Activated CD8-positive, alpha-beta memory T cell treated with anti-CD3 and anti-CD28 coated beads, Interleukin-2, amount 10 ng/mL, durations not matched to agents 7 days and 5 days (primary cell): ENCODE data around the gene NOLC1. TPM values are rescaled to one million over a fixed set of nuclear protein-coding genes. Genes with fewer than 3 reads are reported as not detected.

Source experiments
- ATAC-seq: fragments of 150-1000 bp; cut with Tn5 transposase; one replicate; pipeline ENCODE4 v1.10.0; 2021; ENCODE audit warnings: moderate library complexity
- CTCF ChIA-PET: fragments of 350-600 bp; sonication (Branson Sonifier 250); formaldehyde crosslinking; loops from one replicate; lab custom pipeline; 2021; ENCODE audit warnings: antibody characterized with exemption; lab: Charles Lee
- DNase-seq: peaks from one replicate; pipeline ENCODE4 v3.0.0-alpha.2; 2020
- H3K27ac Mint-ChIP-seq: one replicate; pipeline ENCODE4 v1.8.0; 2021; ENCODE audit warnings: mild to moderate bottlenecking, mixed read lengths
- H3K27me3 Mint-ChIP-seq: one replicate; pipeline ENCODE4 v1.8.0; 2021; ENCODE audit warnings: mixed read lengths
- H3K36me3 Mint-ChIP-seq: one replicate; pipeline ENCODE4 v1.8.0; 2021; ENCODE audit warnings: mild to moderate bottlenecking, mixed read lengths
- H3K4me1 Mint-ChIP-seq: one replicate; pipeline ENCODE4 v1.8.0; 2021; ENCODE audit warnings: mixed read lengths
- H3K4me3 Mint-ChIP-seq: one replicate; pipeline ENCODE4 v1.8.0; 2021; ENCODE audit warnings: mild to moderate bottlenecking, moderate library complexity, mixed read lengths
- H3K9me3 Mint-ChIP-seq: one replicate; pipeline ENCODE4 v1.8.0; 2022; ENCODE audit warnings: low read depth, mixed read lengths
- total RNA-seq, 2 experiments: library from RNA; stranded (reverse); gene quantifications; one replicate each; pipeline ENCODE4 v1.2.3, GENCODE V29; 2021

The NOLC1 gene
- total RNA-seq, 2 experiments from 2014 or later = 107 to 149 TPM

GRCh38 chr10:102148275-102148674 is 3.9 kb upstream of the NOLC1 start:
- Mint-ChIP-seq H3K36me3 (peaks cover 60% of the 10 kb centered on the region), H3K27ac (peak overlapping the region; percentile 17), H3K4me1 (peaks cover 19% of the 10 kb centered on the region), H3K9me3 (no peaks in the 10 kb centered on the region), H3K27me3 (no peaks in the 10 kb centered on the region), H3K4me3 (no peak overlapping the region)
- no peak for ATAC-seq
- CTCF ChIA-PET = interaction anchor here (1.5 to 4.0 kb wide), 2 partner anchors 16 to 21 kb away, joined by 3 to 23 read pairs; partner anchors contain the start of gene PPRC1
- DNase-seq = no peak

- DNase-seq (no peak), ATAC-seq (no peak)
- peaks cover 56% of the 10 kb centered on the region for H3K36me3 Mint-ChIP-seq
- H3K4me3 Mint-ChIP-seq = peak overlapping the region; percentile 96
- H3K27ac Mint-ChIP-seq = peak overlapping the region; percentile 90
- CTCF ChIA-PET = interaction anchor here (0.8 to 4.0 kb wide), 10 partner anchors 13 to 299 kb away, joined by 3 to 26 read pairs (median 4); partner anchors contain the start of gene PPRC1
- H3K9me3 Mint-ChIP-seq = no peaks in the 10 kb centered on the region
- peaks cover 42% of the 10 kb centered on the region for H3K4me1 Mint-ChIP-seq
- H3K27me3 Mint-ChIP-seq = no peaks in the 10 kb centered on the region
These were observed 1.0 kb upstream of the NOLC1 start for GRCh38 chr10:102150970-102151773.

- CTCF ChIA-PET = interaction anchor here (0.6 to 4.0 kb wide), 11 partner anchors 15 to 327 kb away, joined by 3 to 26 read pairs (median 3); partner anchors contain the start of gene PPRC1
- Mint-ChIP-seq H3K27ac (peak overlapping the region; percentile 90), H3K9me3 (no peaks in the 10 kb centered on the region), H3K27me3 (no peaks in the 10 kb centered on the region), H3K4me3 (peak overlapping the region; percentile 96), H3K4me1 (peaks cover 50% of the 10 kb centered on the region), H3K36me3 (peaks cover 60% of the 10 kb centered on the region)
- ATAC-seq (peak; percentile 24), DNase-seq (peak; percentile 68)
These were observed 329 bp downstream of the NOLC1 start for GRCh38 chr10:102152545-102152890.

- H3K27me3 Mint-ChIP-seq = no peaks in the 10 kb centered on the region
- CTCF ChIA-PET = interaction anchor here (0.7 to 3.9 kb wide), 9 partner anchors 17 to 327 kb away, joined by 3 to 26 read pairs (median 4); partner anchors contain the start of gene PPRC1
- H3K9me3 Mint-ChIP-seq = no peaks in the 10 kb centered on the region
- peak overlapping the region; percentile 90 for H3K27ac Mint-ChIP-seq
- peaks cover 56% of the 10 kb centered on the region for H3K36me3 Mint-ChIP-seq
- H3K4me1 Mint-ChIP-seq = peaks cover 50% of the 10 kb centered on the region
- no peak for DNase-seq
- peak overlapping the region; percentile 96 for H3K4me3 Mint-ChIP-seq
- no peak for ATAC-seq
These were observed 968 bp downstream of the NOLC1 start for GRCh38 chr10:102153093-102153620.

GRCh38 chr10:102154466-102155116 is 2.4 kb downstream of the NOLC1 start:
- no peak for ATAC-seq

DNA sequence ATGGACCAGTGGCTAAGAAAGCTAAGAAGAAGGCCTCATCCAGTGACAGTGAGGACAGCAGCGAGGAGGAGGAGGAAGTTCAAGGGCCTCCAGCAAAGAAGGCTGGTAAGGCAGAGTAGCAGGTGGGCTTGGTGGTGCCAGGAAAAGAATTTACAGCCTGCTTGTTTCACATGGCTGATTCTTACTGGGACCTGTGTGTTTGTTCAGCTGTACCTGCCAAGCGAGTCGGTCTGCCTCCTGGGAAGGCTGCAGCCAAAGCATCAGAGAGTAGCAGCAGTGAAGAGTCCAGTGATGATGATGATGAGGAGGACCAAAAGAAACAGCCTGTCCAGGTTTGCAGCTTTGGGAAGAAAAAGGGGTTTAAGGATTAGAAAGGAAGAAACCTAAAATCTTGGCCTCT is 5.0 kb downstream of the NOLC1 start:
- H3K4me3 Mint-ChIP-seq = no peak overlapping the region
- no peaks in the 10 kb centered on the region for H3K9me3 Mint-ChIP-seq
- peaks cover 60% of the 10 kb centered on the region for H3K36me3 Mint-ChIP-seq
- peaks cover 37% of the 10 kb centered on the region for H3K4me1 Mint-ChIP-seq
- DNase-seq (no peak), ATAC-seq (no peak)
- H3K27ac Mint-ChIP-seq = peak overlapping the region; percentile 2
- no peaks in the 10 kb centered on the region for H3K27me3 Mint-ChIP-seq
- CTCF ChIA-PET = interaction anchor here (1.1 to 5.7 kb wide), 5 partner anchors 9 to 195 kb away, joined by 3 to 40 read pairs (median 6); no protein-coding TSS in a partner anchor

More at GRCh38 chr10:102154466-102155116, 2.4 kb downstream of the NOLC1 start:
- peaks cover 56% of the 10 kb centered on the region for H3K36me3 Mint-ChIP-seq
- H3K27ac Mint-ChIP-seq = peak overlapping the region; percentile 65
- no peaks in the 10 kb centered on the region for H3K9me3 Mint-ChIP-seq
- CTCF ChIA-PET = interaction anchor here (0.6 to 3.9 kb wide), 8 partner anchors 15 to 498 kb away, joined by 3 to 26 read pairs (median 4); partner anchors contain the start of gene PPRC1
- H3K4me3 Mint-ChIP-seq = peak overlapping the region; percentile 50
- DNase-seq = no peak
- H3K27me3 Mint-ChIP-seq = no peaks in the 10 kb centered on the region
- peaks cover 50% of the 10 kb centered on the region for H3K4me1 Mint-ChIP-seq

- Mint-ChIP-seq H3K4me1 (peaks cover 29% of the 10 kb centered on the region), H3K9me3 (no peaks in the 10 kb centered on the region), H3K4me3 (no peak overlapping the region), H3K27ac (peak overlapping the region; percentile 62), H3K36me3 (peaks cover 60% of the 10 kb centered on the region), H3K27me3 (no peaks in the 10 kb centered on the region)
- ATAC-seq = no peak
- CTCF ChIA-PET = interaction anchor here (0.6 to 5.7 kb wide), 5 partner anchors 10 to 193 kb away, joined by 3 to 40 read pairs (median 9); partner anchors contain the start of gene PPRC1
- no peak for DNase-seq
These were observed 6.9 kb downstream of the NOLC1 start for GRCh38 chr10:102159051-102159597.

DNA sequence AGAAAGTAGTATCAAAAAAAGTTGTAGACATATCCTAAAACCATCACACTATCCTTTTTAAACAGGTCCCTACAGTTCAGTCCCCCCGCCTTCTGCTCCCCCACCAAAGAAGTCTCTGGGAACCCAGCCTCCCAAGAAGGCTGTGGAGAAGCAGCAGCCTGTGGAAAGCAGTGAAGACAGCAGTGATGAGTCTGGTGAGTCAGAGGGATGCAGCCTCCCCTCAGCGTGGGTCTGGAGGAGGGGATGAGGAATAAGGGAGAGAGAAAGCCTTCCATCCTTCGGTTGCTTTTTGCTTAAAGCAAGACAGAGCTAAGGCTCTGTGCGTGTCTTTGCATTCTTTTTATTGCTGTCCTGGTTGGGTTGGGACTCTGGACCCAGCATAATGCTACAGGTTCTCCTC is 7.6 kb downstream of the NOLC1 start:
- peaks cover 22% of the 10 kb centered on the region for H3K4me1 Mint-ChIP-seq
- no peak for DNase-seq
- H3K27me3 Mint-ChIP-seq = no peaks in the 10 kb centered on the region
- H3K27ac Mint-ChIP-seq = no peak overlapping the region
- CTCF ChIA-PET = interaction anchor here (0.9 to 5.7 kb wide), 4 partner anchors 10 to 192 kb away, joined by 4 to 40 read pairs (median 6); no protein-coding TSS in a partner anchor
- H3K36me3 Mint-ChIP-seq = peaks cover 55% of the 10 kb centered on the region
- no peak for ATAC-seq
- H3K4me3 Mint-ChIP-seq = no peak overlapping the region
- H3K9me3 Mint-ChIP-seq = no peaks in the 10 kb centered on the region

GRCh38 chr10:102163342-102163989 is 11.3 kb downstream of the NOLC1 start:
- CTCF ChIA-PET = interaction anchor here (0.7 to 1.3 kb wide), 2 partner anchors 69 to 236 kb away, joined by 3 read pairs; no protein-coding TSS in a partner anchor
- H3K27me3 Mint-ChIP-seq = no peaks in the 10 kb centered on the region
- no peak overlapping the region for H3K27ac Mint-ChIP-seq
- peaks cover 7% of the 10 kb centered on the region for H3K4me1 Mint-ChIP-seq
- DNase-seq (no peak), ATAC-seq (no peak)
- H3K9me3 Mint-ChIP-seq = no peaks in the 10 kb centered on the region
- peaks cover 33% of the 10 kb centered on the region for H3K36me3 Mint-ChIP-seq
- H3K4me3 Mint-ChIP-seq = no peak overlapping the region

DNA sequence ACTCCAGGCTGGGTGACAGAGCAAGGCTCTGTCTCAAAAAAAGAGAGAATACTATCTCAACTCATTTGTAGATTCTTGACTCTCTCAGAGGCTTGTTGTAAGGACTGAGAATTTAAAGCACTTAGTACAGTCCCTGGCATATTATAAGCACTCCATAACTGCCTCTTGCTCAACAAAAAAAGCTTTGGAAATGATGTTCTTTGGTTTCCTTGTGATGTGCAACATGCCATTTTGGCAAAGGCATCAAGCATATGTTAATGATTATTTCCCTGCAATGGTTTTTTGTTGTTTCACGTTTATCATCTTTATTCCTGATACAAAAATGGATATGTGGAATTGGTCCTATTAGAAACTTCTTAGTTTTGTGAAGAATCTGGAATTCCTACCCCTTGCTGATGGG is 15.7 kb downstream of the NOLC1 start:
- Mint-ChIP-seq H3K4me1 (peaks cover 15% of the 10 kb centered on the region), H3K27me3 (no peaks in the 10 kb centered on the region), H3K27ac (no peak overlapping the region), H3K9me3 (no peaks in the 10 kb centered on the region), H3K4me3 (no peak overlapping the region), H3K36me3 (peaks cover 6% of the 10 kb centered on the region)
- DNase-seq (no peak), ATAC-seq (no peak)
- CTCF ChIA-PET = interaction anchor here (2.8 to 8.6 kb wide), 4 partner anchors 9 to 184 kb away, joined by 40 to 169 read pairs (median 71); partner anchors contain the start of gene ELOVL3

GRCh38 chr10:102170602-102171001 is 18.4 kb downstream of the NOLC1 start:
- ATAC-seq (no peak), DNase-seq (no peak)
- H3K36me3 Mint-ChIP-seq = no peaks in the 10 kb centered on the region
- peak overlapping the region; percentile 9 for H3K4me3 Mint-ChIP-seq
- CTCF ChIA-PET = interaction anchor here (0.9 to 8.6 kb wide), 17 partner anchors 8 to 413 kb away, joined by 3 to 169 read pairs (median 12); partner anchors contain the start of genes ELOVL3, GBF1, NOLC1 and PPRC1
- no peak overlapping the region for H3K27ac Mint-ChIP-seq
- no peaks in the 10 kb centered on the region for H3K9me3 Mint-ChIP-seq
- peaks cover 12% of the 10 kb centered on the region for H3K4me1 Mint-ChIP-seq
- peaks cover 4% of the 10 kb centered on the region for H3K27me3 Mint-ChIP-seq

GRCh38 chr10:102172288-102172687 is 20.1 kb downstream of the NOLC1 start:
- ATAC-seq = no peak
- H3K4me1 Mint-ChIP-seq = peaks cover 11% of the 10 kb centered on the region
- no peaks in the 10 kb centered on the region for H3K36me3 Mint-ChIP-seq
- DNase-seq = no peak
- H3K27me3 Mint-ChIP-seq = peaks cover 5% of the 10 kb centered on the region
- no peaks in the 10 kb centered on the region for H3K9me3 Mint-ChIP-seq
- CTCF ChIA-PET = interaction anchor here (2.8 to 8.6 kb wide), 3 partner anchors 16 to 227 kb away, joined by 6 to 169 read pairs (median 50); partner anchors contain the start of gene ELOVL3
- H3K27ac Mint-ChIP-seq = no peak overlapping the region
- H3K4me3 Mint-ChIP-seq = no peak overlapping the region
